HepG2 (cell line): ENCODE data around the gene C14orf93. TPM values are rescaled to one million over a fixed set of nuclear protein-coding genes. Genes with fewer than 3 reads are reported as not detected.

ENCODE experiments used
- AGO1 ChIP-seq: fragments of 200-400 bp; formaldehyde crosslinking; IDR thresholded peaks from 2 replicates; pipeline ENCODE4 v1.6.1; 2017; ENCODE audit warnings: mild to moderate bottlenecking, low read depth, low read length, moderate library complexity; ENCODE audit not compliant: poor library complexity, severe bottlenecking
- ARNT2 ChIP-seq: sonication (generic); formaldehyde crosslinking; IDR thresholded peaks from 2 replicates; pipeline ENCODE4 v1.8.0; 2022; ENCODE audit warnings: mild to moderate bottlenecking, low read depth, missing genetic modification reagents, moderate library complexity
- CBX2 ChIP-seq, 2 experiments: fragments of 200-600 bp in 1 of 2; sonication (generic); formaldehyde crosslinking in 1 of 2; IDR thresholded peaks; 2 replicates each; pipeline versions ENCODE4 v1.7.0 to v1.8.1; 2018 to 2022; ENCODE audit warnings: low read depth in 2 of 2, low read length in 1 of 2, mild to moderate bottlenecking in 1 of 2, missing genetic modification reagents in 1 of 2
- GZF1 ChIP-seq: sonication (generic); formaldehyde crosslinking; IDR thresholded peaks from 2 replicates; pipeline ENCODE4 v1.5.1; 2020; ENCODE audit warnings: mild to moderate bottlenecking, missing genetic modification reagents
- IRF9 ChIP-seq: sonication (generic); formaldehyde crosslinking; IDR thresholded peaks from 2 replicates; pipeline ENCODE4 v1.8.0; 2022; ENCODE audit warnings: missing genetic modification reagents, mild to moderate bottlenecking, borderline replicate concordance
- KLF9 ChIP-seq: IDR thresholded peaks from 2 replicates; pipeline ENCODE4 v1.6.1; 2016; ENCODE audit warnings: low read depth
- NFIC ChIP-seq: IDR thresholded peaks from 2 replicates; pipeline ENCODE4 v1.6.1; 2012; ENCODE audit warnings: mild to moderate bottlenecking, low read length, inconsistent platforms
- PAF1 ChIP-seq: IDR thresholded peaks from 2 replicates; pipeline ENCODE4 v1.6.1; 2016; ENCODE audit warnings: missing genetic modification reagents, missing compliant biosample characterization
- PCBP1 ChIP-seq: fragments of 200-400 bp; formaldehyde crosslinking; IDR thresholded peaks from 2 replicates; pipeline ENCODE4 v1.6.1; 2017; ENCODE audit warnings: mild to moderate bottlenecking, low read depth, low read length, borderline replicate concordance
- PREB ChIP-seq: sonication (generic); formaldehyde crosslinking; IDR thresholded peaks from 2 replicates; pipeline ENCODE4 v1.4.0; 2020; ENCODE audit warnings: missing genetic modification reagents
- RBAK ChIP-seq: sonication (generic); formaldehyde crosslinking; IDR thresholded peaks from 2 replicates; pipeline ENCODE4 v1.5.1; 2020; ENCODE audit warnings: mild to moderate bottlenecking, missing genetic modification reagents
- SIN3B ChIP-seq: fragments of 150-350 bp; IDR thresholded peaks from 2 replicates; pipeline ENCODE4 v1.6.1; 2014; ENCODE audit warnings: low read length
- SOX6 ChIP-seq, 2 experiments: fragments of 450-650 bp in 1 of 2; sonication (generic) in 1 of 2; formaldehyde crosslinking in 1 of 2; IDR thresholded peaks; 2 replicates each; pipeline versions ENCODE4 v1.4.0 to v1.6.1; 2017 to 2020; ENCODE audit warnings: antibody characterized with exemption in 1 of 2, mild to moderate bottlenecking in 1 of 2, missing genetic modification reagents in 1 of 2
- TAF15 ChIP-seq: fragments of 200-400 bp; formaldehyde crosslinking; IDR thresholded peaks from one replicate; pipeline ENCODE4 v1.6.1; 2018; ENCODE audit warnings: mild to moderate bottlenecking, low read depth, low read length; ENCODE audit not compliant: poor library complexity, severe bottlenecking
- TCF12 ChIP-seq, 2 experiments: fragments of 450-650 bp in 1 of 2; sonication (generic) in 1 of 2; formaldehyde crosslinking in 1 of 2; IDR thresholded peaks; 2 replicates each; pipeline versions ENCODE4 v1.6.1 to v1.8.0; 2017 to 2022; ENCODE audit warnings: antibody characterized with exemption in 1 of 2, mild to moderate bottlenecking in 1 of 2, missing genetic modification reagents in 1 of 2, moderate library complexity in 1 of 2
- TEAD3 ChIP-seq: optimal IDR thresholded peaks from 2 replicates; pipeline ENCODE3; 2016; ENCODE audit warnings: borderline replicate concordance
- ZBTB26 ChIP-seq: IDR thresholded peaks from 2 replicates; pipeline ENCODE4 v1.6.1; 2016; ENCODE audit warnings: missing compliant biosample characterization, missing genetic modification reagents, borderline replicate concordance
- ZFAT ChIP-seq: sonication (generic); formaldehyde crosslinking; conservative IDR thresholded peaks from 2 replicates; pipeline ENCODE4 v1.8.1; 2023; ENCODE audit warnings: missing genetic modification reagents, inconsistent platforms
- polyA plus RNA-seq, 8 experiments: library from polyadenylated mRNA; depleted of rRNA in 3 of 8; stranded (reverse) in 7 of 8; unstranded in 1 of 8; fragments of >200 nt; fragmentation: Illumina TruSeq in 4 of 8; extraction: Trizol in 4 of 8; gene quantifications; 2 replicates each; pipeline versions ENCODE4 v1.2.1 to v1.2.3, GENCODE V29; 2011 to 2016; ENCODE audit warnings: low read depth in 4 of 8, missing spikeins in 1 of 8, mixed read lengths in 1 of 8; ENCODE audit not compliant: insufficient read depth in 1 of 8
- total RNA-seq, 5 experiments: library from RNA; depleted of rRNA; stranded (reverse); fragments of >200 nt; fragmentation: Illumina TruSeq; extraction: Trizol; gene quantifications; 2 replicates each; pipeline ENCODE4 v1.2.3, GENCODE V29; 2016; ENCODE audit warnings: low read depth in 1 of 5
- TF ChIP-seq, protein P1 (sequence below): sonication (generic); formaldehyde crosslinking; IDR thresholded peaks from 2 replicates; pipeline ENCODE4 v1.4.0; 2020; ENCODE audit warnings: missing genetic modification reagents, low read depth, mild to moderate bottlenecking, borderline replicate concordance
- TF ChIP-seq, protein P2 (sequence below): sonication (generic); formaldehyde crosslinking; IDR thresholded peaks from 2 replicates; pipeline ENCODE4 v1.4.0; 2020; ENCODE audit warnings: missing genetic modification reagents

Gene C14orf93
- total and polyA plus RNA-seq, 2 of the 13 experiments (the other 11 are each of a cell fraction or from before 2014, with no cell fraction given), result 11.4 to 22.5 TPM

GRCh38 chr14:23034498-23035302, 24.8 kb upstream of the C14orf93 start, which contains the start of gene PSMB5 (continued):
- TF ChIP-seq IRF9 (CRISPR knock-in tag) (peak; percentile 97; the same call in 1 of the 2 replicates), PAF1 (CRISPR knock-in tag) (no peak), RBAK (CRISPR knock-in tag) (peak; percentile 85; the same call in 1 of the 2 replicates), CBX2 (IDR thresholded peaks at IDR 0.05; ENCODE audit: low read depth, low read length) (no peak), CBX2 (CRISPR knock-in tag; IDR thresholded peaks at IDR 0.05; ENCODE audit: low read depth) (no peak), KLF9 (CRISPR knock-in tag) (peak; percentile 81), SOX6 (IDR thresholded peaks at IDR 0.05) (no peak), SOX6 (CRISPR knock-in tag; IDR thresholded peaks at IDR 0.05) (peak; percentile 81), ZBTB26 (CRISPR knock-in tag) (0 out of 2 replicates have a peak, but pooled peaks have one; percentile 22), PCBP1 (0 out of 2 replicates have a peak, but pooled peaks have one; percentile 75), SIN3B (peak; percentile 82), TAF15 (peak; percentile 45), PREB (CRISPR knock-in tag) (no peak), ARNT2 (CRISPR knock-in tag) (peak; percentile 68; the same call in 1 of the 2 replicates), ZFAT (CRISPR knock-in tag) (no peak; the same call in 1 of the 2 replicates), TEAD3 (CRISPR knock-in tag) (peak; percentile 41), TCF12 (IDR thresholded peaks at IDR 0.05) (no peak), TCF12 (CRISPR knock-in tag; IDR thresholded peaks at IDR 0.05) (peak; percentile 95), NFIC (0 out of 2 replicates have a peak, but pooled peaks have one; percentile 67), GZF1 (CRISPR knock-in tag) (peak; percentile 92), AGO1 (peak; percentile 76)
- TF ChIP-seq, protein P1, sequence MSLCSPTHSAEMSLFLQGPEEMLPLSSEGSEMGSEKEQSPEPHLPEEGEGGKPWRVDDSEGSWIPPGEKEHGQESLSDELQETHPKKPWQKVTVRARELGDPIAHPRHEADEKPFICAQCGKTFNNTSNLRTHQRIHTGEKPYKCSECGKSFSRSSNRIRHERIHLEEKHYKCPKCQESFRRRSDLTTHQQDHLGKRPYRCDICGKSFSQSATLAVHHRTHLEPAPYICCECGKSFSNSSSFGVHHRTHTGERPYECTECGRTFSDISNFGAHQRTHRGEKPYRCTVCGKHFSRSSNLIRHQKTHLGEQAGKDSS, result peak; percentile 86; the same call in 1 of the 2 replicates
- TF ChIP-seq, protein P2, sequence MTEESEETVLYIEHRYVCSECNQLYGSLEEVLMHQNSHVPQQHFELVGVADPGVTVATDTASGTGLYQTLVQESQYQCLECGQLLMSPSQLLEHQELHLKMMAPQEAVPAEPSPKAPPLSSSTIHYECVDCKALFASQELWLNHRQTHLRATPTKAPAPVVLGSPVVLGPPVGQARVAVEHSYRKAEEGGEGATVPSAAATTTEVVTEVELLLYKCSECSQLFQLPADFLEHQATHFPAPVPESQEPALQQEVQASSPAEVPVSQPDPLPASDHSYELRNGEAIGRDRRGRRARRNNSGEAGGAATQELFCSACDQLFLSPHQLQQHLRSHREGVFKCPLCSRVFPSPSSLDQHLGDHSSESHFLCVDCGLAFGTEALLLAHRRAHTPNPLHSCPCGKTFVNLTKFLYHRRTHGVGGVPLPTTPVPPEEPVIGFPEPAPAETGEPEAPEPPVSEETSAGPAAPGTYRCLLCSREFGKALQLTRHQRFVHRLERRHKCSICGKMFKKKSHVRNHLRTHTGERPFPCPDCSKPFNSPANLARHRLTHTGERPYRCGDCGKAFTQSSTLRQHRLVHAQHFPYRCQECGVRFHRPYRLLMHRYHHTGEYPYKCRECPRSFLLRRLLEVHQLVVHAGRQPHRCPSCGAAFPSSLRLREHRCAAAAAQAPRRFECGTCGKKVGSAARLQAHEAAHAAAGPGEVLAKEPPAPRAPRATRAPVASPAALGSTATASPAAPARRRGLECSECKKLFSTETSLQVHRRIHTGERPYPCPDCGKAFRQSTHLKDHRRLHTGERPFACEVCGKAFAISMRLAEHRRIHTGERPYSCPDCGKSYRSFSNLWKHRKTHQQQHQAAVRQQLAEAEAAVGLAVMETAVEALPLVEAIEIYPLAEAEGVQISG (CRISPR knock-in tag), result peak; percentile 96
